HCT116 (cell line): ENCODE measurements around the gene TLE7.

Experiments used
- CTCF ChIP-seq, 3 experiments: fragments of 200-600 bp in 1 of 3; sonication (generic) in 1 of 3; IDR thresholded peaks in 2 of 3; conservative IDR thresholded peaks in 1 of 3; 2 replicates each; pipeline ENCODE4 v1.5.1; 2012 to 2017; ENCODE audit warnings: low read depth in 2 of 3, low read length in 2 of 3, antibody characterized with exemption in 1 of 3, borderline replicate concordance in 1 of 3, control low read depth in 1 of 3, mild to moderate bottlenecking in 1 of 3, mixed read lengths in 1 of 3, mixed run types in 1 of 3, moderate library complexity in 1 of 3; ENCODE audit not compliant: insufficient read depth in 1 of 3
- EZH2 ChIP-seq: fragments of 200-600 bp; sonication (generic); IDR thresholded peaks from 2 replicates; pipeline ENCODE4 v1.6.1; 2017; ENCODE audit warnings: antibody characterized with exemption, mixed run types
- EZH2phosphoT487 ChIP-seq: fragments of 200-600 bp; IDR thresholded peaks from 2 replicates; pipeline ENCODE4 v1.6.1; 2018; ENCODE audit warnings: antibody characterized with exemption, borderline replicate concordance
- RAD21 ChIP-seq: IDR thresholded peaks from 2 replicates; pipeline ENCODE4 v1.6.1; 2012; ENCODE audit warnings: low read depth, mild to moderate bottlenecking
- YY1 ChIP-seq: IDR thresholded peaks from 2 replicates; pipeline ENCODE4 v1.6.1; 2011; ENCODE audit warnings: low read length, low read depth, moderate library complexity, mild to moderate bottlenecking; ENCODE audit not compliant: insufficient replicate concordance; ENCODE audit errors: extremely low read depth
- ZBTB33 ChIP-seq: IDR thresholded peaks from 2 replicates; pipeline ENCODE4 v1.6.1; 2011; ENCODE audit warnings: mild to moderate bottlenecking, low read length, moderate library complexity; ENCODE audit not compliant: insufficient replicate concordance; ENCODE audit errors: extremely low read depth

GRCh38 chr16:71423865-71424264, 18.0 kb downstream of the TLE7 start:
- TF ChIP-seq CTCF (IDR thresholded peaks at IDR 0.05 in 2 of 3, conservative IDR thresholded peaks at IDR 0.05 in 1 of 3; ENCODE audit: borderline replicate concordance in 1 of 3, insufficient read depth in 1 of 3, low read depth in 2 of 3, low read length in 2 of 3) = no peak
- no peak for TF ChIP-seq ZBTB33
- no peak for TF ChIP-seq EZH2
- no peak for TF ChIP-seq EZH2phosphoT487
- no peak for TF ChIP-seq YY1
- TF ChIP-seq RAD21 = no peak
